ENCODE results near the gene FUNDC2.

The FUNDC2 gene

DNA sequence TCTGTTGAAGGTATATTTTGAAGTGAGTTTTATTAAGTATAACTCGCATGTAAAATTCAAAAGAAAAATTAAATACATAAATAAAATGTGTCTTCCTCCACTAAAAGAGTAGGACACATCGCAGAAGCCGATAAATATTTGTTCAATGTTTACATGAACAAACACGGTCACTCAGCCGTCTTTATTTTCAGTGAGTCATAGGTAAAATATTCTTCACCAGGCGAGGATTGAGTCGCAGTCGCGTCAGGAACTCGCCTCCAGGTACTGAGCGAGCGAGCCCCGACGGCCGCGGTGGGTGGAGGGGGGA, 271 bp upstream of the FUNDC2 start:
- no peak for DNase-seq

GRCh38 chrX:155027509-155028066, 944 bp downstream of the FUNDC2 start:
- DNase-seq = peak; percentile 10

GRCh38 chrX:155028129-155028528, 1.5 kb downstream of the FUNDC2 start:
- no peak for DNase-seq

GRCh38 chrX:155028877-155029291, 2.2 kb downstream of the FUNDC2 start:
- DNase-seq = no peak

DNA sequence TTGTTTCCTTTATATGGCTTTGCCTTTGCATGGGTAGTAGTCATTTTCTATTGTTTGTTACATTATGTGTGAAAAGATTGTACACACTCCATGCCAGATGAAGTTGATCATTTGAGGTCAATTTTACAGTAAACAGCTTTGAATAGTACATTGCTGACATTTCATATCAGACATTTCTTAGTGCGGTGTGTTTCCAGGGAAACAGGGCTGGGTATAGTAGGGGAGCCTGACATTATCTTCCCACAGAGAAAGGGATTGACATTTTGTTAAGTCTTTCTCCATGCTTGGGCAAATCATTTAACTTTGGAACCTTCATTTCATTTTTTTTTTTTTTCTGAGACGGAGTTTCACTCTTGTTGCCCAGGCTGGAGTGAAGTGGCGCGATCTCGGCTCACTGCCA, 5.0 kb downstream of the FUNDC2 start:
- no peak for DNase-seq

DNA sequence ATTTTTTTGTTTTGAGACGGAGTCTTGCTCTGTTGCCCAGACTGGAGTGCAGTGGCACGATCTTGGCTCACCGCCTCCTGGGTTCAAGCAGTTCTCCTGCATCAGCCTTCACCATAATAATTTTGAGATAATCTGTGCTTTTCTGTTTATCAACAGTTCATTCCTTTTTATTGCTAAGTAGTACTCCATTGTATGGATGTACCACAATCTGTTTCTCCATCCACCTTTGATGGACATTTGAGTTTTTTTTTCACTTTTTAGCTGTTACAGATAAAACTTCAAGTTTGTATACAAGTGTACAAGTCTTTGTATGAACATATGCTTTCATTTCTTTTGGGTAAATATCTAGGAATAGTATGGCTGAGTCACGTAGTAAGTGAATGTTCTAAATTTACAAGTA, 9.0 kb downstream of the FUNDC2 start:
- DNase-seq = no peak

- no peak for DNase-seq
These were observed 19.6 kb downstream of the FUNDC2 start for GRCh38 chrX:155046129-155046810.

DNA sequence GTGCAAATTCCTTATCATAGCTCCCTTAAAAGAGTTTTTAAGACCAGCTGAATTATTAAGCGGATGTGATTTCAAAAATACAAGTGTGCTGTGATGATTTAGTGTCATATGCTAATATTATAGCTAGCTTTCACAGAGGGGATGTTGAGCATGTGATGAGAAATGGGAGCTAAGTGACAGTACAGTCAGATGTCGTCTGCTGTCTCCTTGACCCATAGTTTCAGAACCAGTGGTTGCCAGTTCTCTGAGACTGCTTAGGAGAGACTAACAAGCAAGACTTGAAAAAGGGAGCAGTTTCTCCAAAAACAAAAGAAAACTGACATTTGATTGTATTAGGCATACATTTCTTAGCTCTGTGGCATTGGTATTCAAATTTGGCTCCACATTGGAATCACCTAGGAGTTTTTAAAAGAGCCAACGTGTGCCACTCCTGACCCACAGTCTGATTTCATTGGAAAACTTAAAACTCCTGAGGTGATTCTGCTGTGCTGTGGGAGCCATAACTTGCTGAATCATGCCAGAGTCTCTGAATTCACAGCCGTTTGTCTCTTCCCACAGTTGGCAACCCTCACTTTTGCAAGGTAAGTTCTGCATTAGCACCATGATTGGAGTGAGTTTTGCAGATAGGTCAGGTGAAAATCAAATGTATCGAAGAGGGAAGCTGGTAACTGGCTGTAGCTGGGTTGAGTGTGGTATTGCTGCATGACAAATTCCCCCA, 20.3 kb downstream of the FUNDC2 start:
- DNase-seq = no peak

- DNase-seq = peak; percentile 36
These were observed 22.5 kb downstream of the FUNDC2 start for GRCh38 chrX:155048977-155049619.

DNA sequence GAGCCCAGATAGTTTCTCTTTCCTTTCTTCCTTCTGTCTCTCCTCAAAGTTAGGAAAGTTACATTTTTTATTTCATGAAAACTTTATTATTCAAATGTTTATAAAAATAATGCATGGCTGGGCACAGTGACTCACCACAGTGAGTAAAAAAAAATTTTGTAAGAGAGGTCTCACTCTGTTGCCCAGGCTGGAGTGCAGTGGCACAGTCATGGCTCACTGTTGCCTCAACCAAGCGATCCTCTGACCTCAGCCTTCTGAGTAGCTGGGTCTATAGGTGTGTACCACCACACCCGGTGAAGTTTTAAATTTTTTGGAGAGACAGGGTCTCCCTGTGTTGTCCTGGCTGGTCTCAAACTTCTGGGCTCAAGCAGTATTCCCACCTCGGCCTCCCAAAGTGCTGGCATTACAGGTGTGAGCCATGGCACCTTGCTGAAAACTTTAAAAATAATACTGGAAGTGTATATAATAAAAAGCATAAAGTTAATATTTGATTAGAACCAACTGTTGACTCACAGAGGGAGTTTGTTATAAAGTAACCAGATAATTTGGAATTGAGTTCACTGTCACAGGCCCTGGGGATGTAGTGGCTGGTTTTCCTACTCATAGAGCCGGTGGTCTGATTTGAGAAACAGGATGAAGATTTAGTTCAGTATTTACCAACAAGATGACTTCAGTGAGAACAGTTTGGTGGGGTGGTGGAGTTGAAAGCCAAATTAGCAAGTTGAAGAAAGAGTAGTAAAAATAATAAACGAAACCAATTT, 26.3 kb downstream of the FUNDC2 start:
- no peak for DNase-seq

- no peak for DNase-seq
These were observed 27.0 kb downstream of the FUNDC2 start for GRCh38 chrX:155053656-155054055.

DNA sequence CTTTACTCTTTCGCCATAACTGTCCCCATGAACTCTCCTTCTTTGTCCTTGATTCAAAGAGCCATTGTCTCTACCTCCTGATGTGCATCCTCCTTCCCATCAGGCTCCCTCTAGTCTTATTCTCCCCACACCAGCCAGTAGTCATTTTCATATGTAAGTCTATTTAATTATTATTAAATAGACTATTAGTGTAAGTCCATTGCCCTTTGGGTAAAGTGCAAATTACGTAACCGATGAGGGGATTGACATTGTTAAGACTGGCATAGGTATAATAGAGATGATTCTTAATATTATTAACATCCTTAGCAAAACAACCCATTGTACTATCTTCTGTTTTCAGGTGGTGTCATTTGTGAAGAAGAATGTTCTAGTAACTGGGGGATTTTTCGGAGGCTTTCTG, 27.6 kb downstream of the FUNDC2 start:
- no peak for DNase-seq

DNA sequence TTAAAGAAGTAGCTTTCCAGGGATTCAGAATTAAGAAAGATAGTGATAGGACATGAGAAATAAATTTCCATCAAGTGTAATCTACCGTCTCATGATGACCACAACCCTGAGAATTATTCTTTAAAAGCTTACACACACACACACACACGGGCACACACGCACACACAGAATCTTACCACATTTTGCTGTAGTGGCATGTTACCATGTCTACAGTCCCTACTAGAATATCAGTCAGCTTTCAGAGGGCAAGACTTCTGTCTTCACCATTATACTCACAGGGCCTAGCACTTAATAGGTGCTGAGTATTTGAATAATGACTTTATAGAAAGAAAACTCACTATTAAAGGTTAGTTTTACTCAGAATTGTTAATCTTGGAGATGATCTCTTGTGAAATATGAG, 28.9 kb downstream of the FUNDC2 start:
- no peak for DNase-seq

DNA sequence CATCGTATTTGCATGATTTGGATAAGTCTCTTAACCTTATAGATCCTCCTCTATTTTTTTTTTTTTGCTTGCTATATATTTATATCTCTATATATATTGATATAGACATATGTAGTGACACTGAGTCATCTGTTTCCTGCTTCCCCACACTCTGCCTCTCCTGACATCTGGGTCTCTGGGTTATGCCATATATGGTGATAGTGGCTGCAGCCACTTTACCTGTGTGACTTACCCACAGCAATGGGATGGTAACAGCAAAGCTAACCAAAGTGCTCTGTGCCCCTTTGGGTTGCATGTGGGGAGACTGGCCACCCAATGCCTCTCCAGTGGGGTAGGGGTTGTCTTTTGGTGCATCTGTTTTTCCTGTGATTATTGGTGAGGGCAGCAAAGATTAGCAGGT, 29.8 kb downstream of the FUNDC2 start:
- DNase-seq = no peak

DNA sequence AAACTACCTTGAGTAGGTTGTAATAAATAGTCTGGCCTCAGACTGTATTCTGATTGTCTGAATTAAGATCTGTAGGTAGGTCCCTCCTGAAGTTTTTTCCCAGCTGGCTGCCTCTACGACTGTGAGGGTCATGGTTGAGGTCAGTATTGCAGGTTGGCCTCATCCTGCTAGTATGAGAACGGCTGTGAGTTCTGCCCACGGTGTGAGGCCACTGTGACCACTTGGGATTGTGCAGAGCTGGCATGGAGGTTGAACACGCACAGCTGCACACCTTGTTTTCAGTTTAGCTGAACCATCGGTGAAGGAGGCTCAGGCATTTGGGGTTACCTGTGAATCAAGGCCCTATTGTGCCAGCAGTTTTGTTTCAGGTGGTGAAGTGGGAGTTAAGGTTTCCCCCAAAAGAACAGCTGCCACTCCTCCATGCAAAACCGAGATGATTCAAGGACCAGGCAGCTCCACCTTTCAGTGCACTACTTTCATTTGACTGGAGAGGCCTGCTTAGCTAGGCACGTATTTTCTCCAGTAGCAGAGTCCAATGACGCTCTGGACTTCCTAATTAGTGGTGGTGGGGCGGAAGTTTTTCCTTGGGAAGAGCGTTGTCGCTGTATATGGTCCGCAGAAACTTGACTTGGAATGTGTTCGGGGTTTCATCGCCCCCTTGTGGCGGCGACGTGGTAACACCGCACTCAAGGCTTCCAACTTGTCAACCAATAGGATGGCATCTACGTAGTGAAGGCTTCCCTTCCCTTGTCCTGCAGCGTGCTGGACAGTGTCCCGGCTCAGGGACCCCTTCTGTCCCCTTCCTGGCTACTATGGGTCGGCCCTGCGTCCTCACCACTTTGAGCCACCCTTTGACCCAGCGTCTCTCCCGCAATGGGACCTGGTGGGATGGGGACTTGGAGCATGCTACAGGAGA, 30.5 kb downstream of the FUNDC2 start:
- DNase-seq = peak; percentile 21

DNA sequence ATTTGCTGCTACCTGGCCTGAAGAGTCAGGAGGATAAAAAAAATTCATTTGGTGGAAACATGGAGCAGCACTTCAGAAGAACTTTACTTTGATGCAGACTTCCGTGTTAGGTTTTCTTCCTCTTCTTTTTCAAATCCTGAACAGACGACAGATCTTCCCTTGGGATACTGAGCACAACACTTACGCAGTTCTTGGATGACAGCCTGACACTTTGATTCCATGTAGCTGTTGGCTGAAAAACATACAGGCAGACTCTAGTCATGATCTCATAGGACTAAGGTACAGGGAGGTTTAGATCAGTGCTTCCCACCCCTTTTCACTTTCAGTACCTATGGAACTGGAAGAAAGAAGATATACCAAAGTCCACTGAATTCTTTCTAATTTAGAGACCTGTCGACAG, 35.1 kb downstream of the FUNDC2 start:
- DNase-seq = no peak

DNA sequence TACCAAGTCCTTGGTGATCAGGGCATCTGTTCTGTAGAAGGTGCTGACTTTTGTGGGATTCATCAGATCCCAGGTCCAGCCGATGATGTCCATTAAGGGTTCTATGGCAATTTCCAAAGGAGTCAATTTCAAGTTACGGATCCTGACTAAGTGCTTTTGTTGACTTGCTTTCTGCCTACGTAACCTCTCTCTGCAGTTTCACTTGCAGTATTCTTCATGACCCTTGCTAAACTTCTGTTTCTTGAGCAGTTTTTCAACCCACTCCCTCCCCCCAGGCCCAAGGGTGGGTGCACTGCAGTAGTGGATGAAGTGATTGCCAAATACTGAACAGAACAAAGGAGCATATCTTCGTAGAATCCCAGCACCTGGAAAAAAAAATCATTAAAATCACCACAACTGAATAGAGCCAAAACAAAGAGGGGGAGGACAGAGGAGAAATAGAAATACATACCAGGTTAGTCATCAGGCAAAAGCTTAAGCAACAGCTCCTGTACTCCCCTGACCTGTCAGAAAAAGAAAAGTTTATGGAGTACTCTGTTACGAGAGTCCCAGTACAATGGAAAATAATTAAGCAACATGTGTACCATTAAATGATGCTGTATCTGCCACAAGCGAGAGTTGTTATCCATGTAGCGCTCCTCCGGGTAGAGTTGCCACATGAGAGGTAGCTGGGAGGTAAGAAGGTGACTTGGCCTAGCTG, 38.5 kb downstream of the FUNDC2 start:
- no peak for DNase-seq

DNA sequence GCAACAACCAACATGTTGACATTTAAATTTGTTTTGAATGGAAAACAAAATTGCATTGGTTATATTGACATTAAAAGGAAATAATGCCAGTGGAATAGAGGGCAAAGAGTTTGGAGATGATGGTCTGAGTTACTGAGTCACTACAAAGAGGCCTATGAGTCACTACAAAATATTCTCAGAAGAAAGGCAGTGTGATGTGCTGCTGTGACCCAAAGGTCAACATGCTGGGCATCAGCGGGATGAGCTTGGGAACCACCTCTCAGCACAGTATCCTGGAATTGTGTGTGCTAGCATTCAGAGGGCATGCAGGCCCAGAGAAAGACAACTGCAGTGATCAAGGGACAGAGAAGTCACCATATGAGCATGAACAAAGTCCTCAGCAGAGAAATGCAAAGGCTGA, 41.5 kb downstream of the FUNDC2 start:
- no peak for DNase-seq

GRCh38 chrX:155069414-155069813, 42.8 kb downstream of the FUNDC2 start:
- no peak for DNase-seq

DNA sequence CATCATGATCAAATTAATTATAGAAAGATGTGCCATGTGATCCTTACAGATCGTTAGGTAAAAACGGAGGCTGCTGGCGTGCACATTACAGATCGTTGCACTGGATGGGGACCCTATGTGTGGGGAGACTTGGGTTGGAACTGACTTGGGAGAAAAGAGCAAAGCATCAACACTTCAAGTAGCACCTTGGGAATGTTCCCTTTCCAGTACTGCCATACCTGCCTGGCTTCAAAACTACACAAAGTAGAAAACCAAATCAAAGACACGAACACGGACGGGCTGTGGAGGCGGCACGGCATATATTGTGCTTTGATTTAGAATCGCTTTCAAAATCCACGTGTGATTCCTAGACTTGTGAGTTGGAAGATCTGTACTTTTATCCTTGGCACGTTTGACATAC, 43.4 kb downstream of the FUNDC2 start:
- no peak for DNase-seq

GRCh38 chrX:155070663-155070974, 44.0 kb downstream of the FUNDC2 start:
- DNase-seq = no peak

Measured in stimulated activated CD4-positive, alpha-beta T cell treated with anti-CD3 and anti-CD28 coated beads, Interleukin-1b, Interleukin-23, amount 100 ng/mL, for 48 hours (primary cell).